ENCODE data around the gene MYO5A. TPM values are rescaled to one million over a fixed set of nuclear protein-coding genes. Genes with fewer than 3 reads are reported as not detected.
A peak's percentile ranks its signal among the peaks of the same experiment; 100 is the strongest.

Gene MYO5A
- total RNA-seq, 4 donors from 2014 or later = 5.8 to 51.2 (median 10.2) TPM

- no peaks in the 10 kb centered on the region for H3K27me3 ChIP-seq
- peaks cover 0 to 19% of the 10 kb centered on the region in 2 donors for H3K36me3 ChIP-seq
- in situ Hi-C loops (cut with MboI; ENCODE audit: low sequenced_read_pairs in 4 of 4) = loop anchor here (10.0 to 25.0 kb wide), 4 partner anchors 118 to 393 kb away; partner anchors contain the start of gene MYO5A (in 1 of the 4)
- H3K4me3 ChIP-seq = no peak overlapping the region
- intact Hi-C loops (cut with DNase I; ENCODE audit: low total_unique reads) = no loop called here
- no peak for ATAC-seq
- TF ChIP-seq CTCF (IDR thresholded peaks at IDR 0.05 in 4 of 5, conservative IDR thresholded peaks at IDR 0.05 in 1 of 5) = no peak
- no peaks in the 10 kb centered on the region for H3K9me3 ChIP-seq
- no peak overlapping the region for H3K27ac ChIP-seq
- DNase-seq = no peak
- peaks cover 0 to 7% of the 10 kb centered on the region in 2 donors for H3K4me1 ChIP-seq
Measured at GRCh38 chr15:52344592-52344991, 184.1 kb downstream of the MYO5A start.

- in situ Hi-C loops (cut with MboI; ENCODE audit: low sequenced_read_pairs in 4 of 4) (loop anchor here (10.0 to 25.0 kb wide), 4 partner anchors 118 to 393 kb away; partner anchors contain the start of gene MYO5A (in 1 of the 4)), intact Hi-C loops (cut with DNase I; ENCODE audit: low total_unique reads) (no loop called here)
- H3K9me3 ChIP-seq = no peaks in the 10 kb centered on the region
- H3K4me3 ChIP-seq = no peak overlapping the region
- TF ChIP-seq POLR2A (IDR thresholded peaks at IDR 0.05) (no peak), CTCF (IDR thresholded peaks at IDR 0.05 in 4 of 5, conservative IDR thresholded peaks at IDR 0.05 in 1 of 5) (no peak)
- ATAC-seq (no peak), DNase-seq (no peak)
- H3K4me1 ChIP-seq = peaks cover 0 to 8% of the 10 kb centered on the region in 2 donors
- H3K36me3 ChIP-seq = peaks cover 0 to 15% of the 10 kb centered on the region in 2 donors
- H3K27ac ChIP-seq = no peak overlapping the region
- H3K27me3 ChIP-seq = no peaks in the 10 kb centered on the region
Measured at GRCh38 chr15:52343831-52344230, 184.8 kb downstream of the MYO5A start.

- in situ Hi-C loops (cut with MboI; ENCODE audit: low sequenced_read_pairs in 4 of 4) (loop anchor here (10.0 to 25.0 kb wide), 4 partner anchors 122 to 397 kb away; partner anchors contain the start of gene MYO5A (in 1 of the 4)), intact Hi-C loops (cut with DNase I; ENCODE audit: low total_unique reads) (no loop called here)
- Histone ChIP-seq H3K36me3 (peaks cover 0 to 8% of the 10 kb centered on the region in 2 donors), H3K9me3 (no peaks in the 10 kb centered on the region), H3K27ac (peak overlapping the region in 2 of 4 donors; percentile 41 to 53), H3K27me3 (no peaks in the 10 kb centered on the region), H3K4me1 (peaks cover 8 to 22% of the 10 kb centered on the region in 2 donors), H3K4me3 (no peak overlapping the region)
- DNase-seq (peak; percentile 7 to 43), ATAC-seq (peak; percentile 32 to 46)
- TF ChIP-seq POLR2A (IDR thresholded peaks at IDR 0.05) (no peak), CTCF (IDR thresholded peaks at IDR 0.05 in 4 of 5, conservative IDR thresholded peaks at IDR 0.05 in 1 of 5) (no peak)
Measured at GRCh38 chr15:52340093-52340492, 188.6 kb downstream of the MYO5A start.

- H3K9me3 ChIP-seq = no peaks in the 10 kb centered on the region
- in situ Hi-C loops (cut with MboI; ENCODE audit: low sequenced_read_pairs in 4 of 4) = loop anchor here (25.0 kb wide), 2 partner anchors 123 to 398 kb away; no protein-coding TSS in a partner anchor
- no peaks in the 10 kb centered on the region for H3K27me3 ChIP-seq
- no peaks in the 10 kb centered on the region for H3K36me3 ChIP-seq
- no peak for DNase-seq
- H3K4me1 ChIP-seq = peaks cover 8 to 22% of the 10 kb centered on the region in 2 donors
- H3K4me3 ChIP-seq = no peak overlapping the region
- ATAC-seq = no peak
- TF ChIP-seq CTCF (IDR thresholded peaks at IDR 0.05 in 4 of 5, conservative IDR thresholded peaks at IDR 0.05 in 1 of 5) = no peak
- no peak for TF ChIP-seq POLR2A (IDR thresholded peaks at IDR 0.05)
- intact Hi-C loops (cut with DNase I; ENCODE audit: low total_unique reads) = loop anchor here (5.0 to 10.0 kb wide), 3 partner anchors 82 to 338 kb away; partner anchors contain the start of genes ATOSA and MYO5A
- no peak overlapping the region for H3K27ac ChIP-seq
Measured at GRCh38 chr15:52338891-52339290, 189.8 kb downstream of the MYO5A start.

Measured in gastrocnemius medialis (tissue), 4 donors.